Uterus (tissue), 4 donors: ENCODE measurements around the gene SHISAL1. TPM values are rescaled to one million over a fixed set of nuclear protein-coding genes. Genes with fewer than 3 reads are reported as not detected.

Experiments
- DNase-seq, 2 donors: peaks; one replicate each; pipeline ENCODE4 v3.0.0-alpha.2; 2019 to 2020
- H3K27ac ChIP-seq, 2 donors: fragments of 200-600 bp; sonication (generic); 1 replicate in 1 of 2; 2 replicates in 1 of 2; pipeline ENCODE4 v1.5.1; 2016 to 2018
- H3K27me3 ChIP-seq, 2 donors: fragments of 200-600 bp; sonication (generic); one replicate each; pipeline ENCODE4 v1.5.1; 2018 to 2019; ENCODE audit warnings: control low read depth in 1 of 2
- H3K36me3 ChIP-seq, 2 donors: fragments of 200-600 bp; sonication (generic); one replicate each; pipeline ENCODE4 v1.5.1; 2019; ENCODE audit warnings: control low read depth in 1 of 2
- H3K4me1 ChIP-seq, 2 donors: fragments of 200-600 bp; sonication (generic); one replicate each; pipeline ENCODE4 v1.5.1; 2018 to 2019; ENCODE audit warnings: control low read depth in 1 of 2
- H3K4me3 ChIP-seq, 2 donors: fragments of 200-600 bp; sonication (generic); 1 replicate in 1 of 2; 2 replicates in 1 of 2; pipeline ENCODE4 v1.5.1; 2018 to 2019; ENCODE audit warnings: mild to moderate bottlenecking in 1 of 2
- H3K9me3 ChIP-seq, 2 donors: fragments of 200-600 bp; sonication (generic); one replicate each; pipeline ENCODE4 v1.5.1; 2019; ENCODE audit warnings: control low read depth in 1 of 2
- CTCF ChIP-seq, 4 experiments: fragments of 200-600 bp in 2 of 4; fragments of 450-650 bp in 2 of 4; sonication (generic) in 2 of 4; IDR thresholded peaks; one replicate each; pipeline ENCODE4 v1.5.1; 2016 to 2019; ENCODE audit warnings: antibody characterized with exemption in 4 of 4, mild to moderate bottlenecking in 2 of 4, moderate library complexity in 1 of 4
- POLR2A ChIP-seq, 2 donors: fragments of 450-650 bp; IDR thresholded peaks; one replicate each; pipeline ENCODE4 v1.6.1; 2016; ENCODE audit warnings: antibody characterized with exemption in 2 of 2, mild to moderate bottlenecking in 1 of 2, moderate library complexity in 1 of 2
- intact Hi-C: fragments of 100-400 bp; cut with DNase I; formaldehyde crosslinking; loops from one replicate; pipeline ENCODE4 v1.15.1; 2023; ENCODE audit warnings: low total_unique reads
- total RNA-seq, 4 donors: library from RNA; depleted of rRNA in 3 of 4; stranded (reverse); fragments of >200 nt in 3 of 4; gene quantifications; one replicate each; pipeline versions ENCODE4 v1.1.0 to v1.2.4, GENCODE V29; 2014 to 2023
- donor health status: DM: yes; HTN: yes; CAD: no.

Gene SHISAL1
- total RNA-seq, 4 donors from 2014 or later = 4.7 to 44.2 (median 22.9) TPM

- Histone ChIP-seq H3K36me3 (no peaks in the 10 kb centered on the region), H3K4me3 (no peak overlapping the region), H3K27ac (peak overlapping the region; percentile 84 to 91), H3K27me3 (no peaks in the 10 kb centered on the region), H3K4me1 (peaks cover 0 to 12% of the 10 kb centered on the region in 2 donors), H3K9me3 (no peaks in the 10 kb centered on the region)
- TF ChIP-seq CTCF (IDR thresholded peaks at IDR 0.05) (no peak), POLR2A (IDR thresholded peaks at IDR 0.05) (no peak)
- DNase-seq = peak; percentile 18 to 19
- intact Hi-C loops = no loop called here
These were observed 42.9 kb upstream of the SHISAL1 start for GRCh38 chr22:44355716-44356070.

GRCh38 chr22:44354288-44354687, 41.5 kb upstream of the SHISAL1 start:
- Histone ChIP-seq H3K27ac (no peak overlapping the region), H3K4me3 (no peak overlapping the region), H3K4me1 (peaks cover 0 to 12% of the 10 kb centered on the region in 2 donors), H3K36me3 (no peaks in the 10 kb centered on the region), H3K9me3 (no peaks in the 10 kb centered on the region), H3K27me3 (no peaks in the 10 kb centered on the region)
- DNase-seq = peak; percentile 11 to 14
- intact Hi-C loops = no loop called here
- TF ChIP-seq CTCF (IDR thresholded peaks at IDR 0.05) (no peak), POLR2A (IDR thresholded peaks at IDR 0.05) (no peak)

GRCh38 chr22:44353041-44353440, 40.3 kb upstream of the SHISAL1 start:
- no peak overlapping the region for H3K4me3 ChIP-seq
- H3K9me3 ChIP-seq = no peaks in the 10 kb centered on the region
- no peaks in the 10 kb centered on the region for H3K27me3 ChIP-seq
- intact Hi-C loops = no loop called here
- no peak for DNase-seq
- no peak overlapping the region for H3K27ac ChIP-seq
- TF ChIP-seq CTCF (IDR thresholded peaks at IDR 0.05) = no peak
- no peak for TF ChIP-seq POLR2A (IDR thresholded peaks at IDR 0.05)
- H3K4me1 ChIP-seq = peaks cover 0 to 5% of the 10 kb centered on the region in 2 donors
- H3K36me3 ChIP-seq = no peaks in the 10 kb centered on the region

- Histone ChIP-seq H3K4me3 (no peak overlapping the region), H3K36me3 (no peaks in the 10 kb centered on the region), H3K4me1 (peaks cover 0 to 2% of the 10 kb centered on the region in 2 donors), H3K27ac (peak overlapping the region; percentile 29 to 66), H3K27me3 (no peaks in the 10 kb centered on the region), H3K9me3 (no peaks in the 10 kb centered on the region)
- no peak for DNase-seq
- TF ChIP-seq POLR2A (IDR thresholded peaks at IDR 0.05) (no peak), CTCF (IDR thresholded peaks at IDR 0.05) (no peak)
- intact Hi-C loops = no loop called here
These were observed 39.8 kb upstream of the SHISAL1 start for GRCh38 chr22:44352378-44353035.

- intact Hi-C loops = no loop called here
- no peak for TF ChIP-seq CTCF (IDR thresholded peaks at IDR 0.05)
- TF ChIP-seq POLR2A (IDR thresholded peaks at IDR 0.05) = no peak
- peak; percentile 80 to 89 for DNase-seq
- Histone ChIP-seq H3K27me3 (no peaks in the 10 kb centered on the region), H3K4me1 (no peaks in the 10 kb centered on the region), H3K4me3 (no peak overlapping the region), H3K27ac (peak overlapping the region; percentile 29 to 66), H3K9me3 (no peaks in the 10 kb centered on the region), H3K36me3 (no peaks in the 10 kb centered on the region)
These were observed 39.1 kb upstream of the SHISAL1 start for GRCh38 chr22:44351685-44352377.
